ENCODE measurements around the gene PRADC1.

- TF ChIP-seq MYC (IDR thresholded peaks at IDR 0.05; ENCODE audit: low read depth, low read length) = no peak
- TF ChIP-seq MYC (CRISPR knock-in tag; IDR thresholded peaks at IDR 0.05; ENCODE audit: borderline replicate concordance, low read depth) = no peak
- TF ChIP-seq HEY1 (CRISPR knock-in tag; IDR thresholded peaks at IDR 0.05; ENCODE audit: borderline replicate concordance) = no peak
- TF ChIP-seq PREB (CRISPR knock-in tag; IDR thresholded peaks at IDR 0.05) = no peak
- TF ChIP-seq ZNF431 (CRISPR knock-in tag; IDR thresholded peaks at IDR 0.05) = no peak
- TF ChIP-seq ZNF174 (CRISPR knock-in tag; IDR thresholded peaks at IDR 0.05) = no peak
- no peak for TF ChIP-seq ZNF232 (CRISPR knock-in tag; IDR thresholded peaks at IDR 0.05)
- no peak for TF ChIP-seq NCOA4 (IDR thresholded peaks at IDR 0.05; ENCODE audit: partially characterized antibody)
- no peak for TF ChIP-seq CTCF (IDR thresholded peaks at IDR 0.05 in 2 of 3, conservative IDR thresholded peaks at IDR 0.05 in 1 of 3; ENCODE audit: insufficient read depth in 2 of 3, low read depth in 1 of 3, low read length in 3 of 3)
These were observed 36.0 kb upstream of the PRADC1 start for GRCh38 chr2:73268830-73269685.

Data from K562 (cell line).